Measurements from ENCODE around the gene TMCC1. TPM values are rescaled to one million over a fixed set of nuclear protein-coding genes. Genes with fewer than 3 reads are reported as not detected.

TMCC1 gene
- total and polyA plus RNA-seq, 2 donors (not counting 1 experiment from before 2014, with no cell fraction given), result 8.5 to 32.2 TPM

- H3K27ac ChIP-seq (ENCODE audit: low read length in 2 of 2), result no peak overlapping the region
- H3K4me3 Mint-ChIP-seq, result no peak overlapping the region
- no peaks in the 10 kb centered on the region for H3K4me1 ChIP-seq (ENCODE audit: control insufficient read depth in 2 of 2, insufficient read depth in 2 of 2, low read length in 2 of 2)
- H3K79me2 ChIP-seq (ENCODE audit: control insufficient read depth, insufficient read depth, low read length), result no peaks in the 10 kb centered on the region
- intact Hi-C loops (cut with micrococcal nuclease), result no loop called here
- no peak overlapping the region for H2AFZ ChIP-seq (ENCODE audit: insufficient read depth, low read depth, low read length, poor library complexity, severe bottlenecking)
- H3K4me1 Mint-ChIP-seq, result no peaks in the 10 kb centered on the region
- H4K20me1 ChIP-seq (ENCODE audit: control insufficient read depth, insufficient read depth, low read length, poor library complexity, severe bottlenecking), result no peaks in the 10 kb centered on the region
- POLR2A ChIA-PET, result no interaction called here
- H3K4me3 ChIP-seq (ENCODE audit: control extremely low read depth in 1 of 5, extremely low read depth in 1 of 5, insufficient read depth in 1 of 5, low read depth in 2 of 5, low read length in 4 of 5), result peak overlapping the region in 1 of 5 experiments; percentile 3
- no peaks in the 10 kb centered on the region for H3K36me3 ChIP-seq (replicated peaks in 1 of 2; ENCODE audit: control extremely low read depth in 1 of 2, control insufficient read depth in 1 of 2, extremely low read depth in 1 of 2, insufficient read depth in 2 of 2, low read length in 1 of 2)
- H3K9me3 Mint-ChIP-seq (ENCODE audit: insufficient read depth), result peaks cover 8% of the 10 kb centered on the region
- no peak overlapping the region for H3K9ac ChIP-seq (ENCODE audit: low read length)
- no peak overlapping the region for H3K4me2 ChIP-seq (replicated peaks; ENCODE audit: low read depth, low read length, poor library complexity, severe bottlenecking)
- no peak for DNase-seq
- peaks cover 0 to 47% (median 30%) of the 10 kb centered on the region in 3 donors for H3K9me3 ChIP-seq (ENCODE audit: control extremely low read depth in 1 of 3, control insufficient read depth in 2 of 3, insufficient read depth in 1 of 3, low read length in 2 of 3)
- CTCF ChIA-PET, result no interaction called here
- H3K27me3 ChIP-seq (replicated peaks in 1 of 4; ENCODE audit: control extremely low read depth in 1 of 4, control insufficient read depth in 3 of 4, insufficient read depth in 4 of 4, low read length in 3 of 4), result peaks cover 0 to 5% (median 0%) of the 10 kb centered on the region in 4 experiments
- WGBS (ENCODE audit: insufficient coverage), result 76% methylated on average over 6 of the region's 6 CpGs
- H3K27ac Mint-ChIP-seq, result no peak overlapping the region
- H3K27me3 Mint-ChIP-seq, result peaks cover 4% of the 10 kb centered on the region
- TF ChIP-seq CTCF (IDR thresholded peaks at IDR 0.05), result no peak
- no peak for ATAC-seq (ENCODE audit: low read depth)
These were observed 24.0 kb upstream of the TMCC1 start for GRCh38 chr3:129917423-129918007.

- TF ChIP-seq CTCF (IDR thresholded peaks at IDR 0.05) (no peak), EZH2 (IDR thresholded peaks at IDR 0.05; ENCODE audit: borderline replicate concordance, insufficient read depth, low read depth, low read length, poor library complexity, severe bottlenecking) (no peak)
- ChIA-PET POLR2A (no interaction called here), CTCF (no interaction called here)
- DNase-seq (no peak), ATAC-seq (ENCODE audit: low read depth) (no peak)
- 89% methylated on average over 3 of the region's 3 CpGs for WGBS (ENCODE audit: insufficient coverage)
- Mint-ChIP-seq H3K4me3 (no peak overlapping the region), H3K27me3 (no peaks in the 10 kb centered on the region), H3K9me3 (ENCODE audit: insufficient read depth) (peaks cover 7% of the 10 kb centered on the region), H3K4me1 (peaks cover 3% of the 10 kb centered on the region), H3K27ac (no peak overlapping the region)
- intact Hi-C loops (cut with micrococcal nuclease), result no loop called here
- Histone ChIP-seq H3K4me2 (replicated peaks; ENCODE audit: low read depth, low read length, poor library complexity, severe bottlenecking) (no peak overlapping the region), H3K27ac (ENCODE audit: low read length in 2 of 2) (no peak overlapping the region), H3K36me3 (replicated peaks in 1 of 2; ENCODE audit: control extremely low read depth in 1 of 2, control insufficient read depth in 1 of 2, extremely low read depth in 1 of 2, insufficient read depth in 2 of 2, low read length in 1 of 2) (no peaks in the 10 kb centered on the region), H3K4me1 (ENCODE audit: control insufficient read depth in 2 of 2, insufficient read depth in 2 of 2, low read length in 2 of 2) (no peaks in the 10 kb centered on the region), H3K27me3 (replicated peaks in 1 of 4; ENCODE audit: control extremely low read depth in 1 of 4, control insufficient read depth in 3 of 4, insufficient read depth in 4 of 4, low read length in 3 of 4) (peaks cover 0 to 5% (median 0%) of the 10 kb centered on the region in 4 experiments), H3K9me3 (ENCODE audit: control extremely low read depth in 1 of 3, control insufficient read depth in 2 of 3, insufficient read depth in 1 of 3, low read length in 2 of 3) (peaks cover 0 to 36% (median 25%) of the 10 kb centered on the region in 3 donors), H3K9ac (ENCODE audit: low read length) (no peak overlapping the region), H3K4me3 (ENCODE audit: control extremely low read depth in 1 of 5, extremely low read depth in 1 of 5, insufficient read depth in 1 of 5, low read depth in 2 of 5, low read length in 4 of 5) (no peak overlapping the region), H4K20me1 (ENCODE audit: control insufficient read depth, insufficient read depth, low read length, poor library complexity, severe bottlenecking) (no peaks in the 10 kb centered on the region), H3K79me2 (ENCODE audit: control insufficient read depth, insufficient read depth, low read length) (no peaks in the 10 kb centered on the region), H2AFZ (ENCODE audit: insufficient read depth, low read depth, low read length, poor library complexity, severe bottlenecking) (no peak overlapping the region)
These were observed 20.1 kb upstream of the TMCC1 start for GRCh38 chr3:129913618-129914017.

Measured in B cell (primary cell).